M059J (cell line): ENCODE measurements around the gene PDE9A. TPM values are rescaled to one million over a fixed set of nuclear protein-coding genes. Genes with fewer than 3 reads are reported as not detected.

ENCODE experiments used
- DNase-seq: peaks from one replicate; pipeline ENCODE4 v3.0.0-alpha.2; 2012; ENCODE audit warnings: low read depth
- total RNA-seq: library from RNA; depleted of rRNA; stranded (reverse); fragments of >200 nt; shearing (Covaris generic); gene quantifications from 2 replicates; pipeline ENCODE4 v1.2.3, GENCODE V29; 2014

PDE9A gene
- total RNA-seq, 1 experiment from 2014 or later: 0.07 TPM

DNA sequence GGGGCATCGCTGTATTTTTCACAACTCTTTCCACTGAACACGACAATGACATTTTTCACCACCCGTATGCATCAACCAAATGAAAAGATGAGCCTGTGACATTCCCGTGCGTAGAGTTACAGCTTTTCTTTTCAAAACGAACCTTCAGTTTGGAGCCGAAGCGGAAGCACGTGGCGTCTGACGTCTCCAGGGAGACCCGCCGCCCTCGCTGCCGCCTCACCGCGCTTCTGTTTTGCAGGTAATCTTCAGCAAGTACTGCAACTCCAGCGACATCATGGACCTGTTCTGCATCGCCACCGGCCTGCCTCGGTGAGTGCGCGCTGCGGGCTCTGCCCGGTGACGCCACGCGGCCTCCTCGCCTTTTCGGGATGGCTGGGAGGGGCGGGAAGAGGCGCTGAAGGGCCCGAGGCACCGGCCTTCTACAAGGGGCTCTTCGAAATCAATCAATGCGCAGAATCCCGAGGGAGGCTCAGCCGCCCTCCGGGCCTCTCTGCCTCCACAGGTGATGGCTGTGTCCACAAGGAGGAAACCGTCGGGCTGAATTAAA, 32.6 kb downstream of the PDE9A start:
- no peak for DNase-seq

DNA sequence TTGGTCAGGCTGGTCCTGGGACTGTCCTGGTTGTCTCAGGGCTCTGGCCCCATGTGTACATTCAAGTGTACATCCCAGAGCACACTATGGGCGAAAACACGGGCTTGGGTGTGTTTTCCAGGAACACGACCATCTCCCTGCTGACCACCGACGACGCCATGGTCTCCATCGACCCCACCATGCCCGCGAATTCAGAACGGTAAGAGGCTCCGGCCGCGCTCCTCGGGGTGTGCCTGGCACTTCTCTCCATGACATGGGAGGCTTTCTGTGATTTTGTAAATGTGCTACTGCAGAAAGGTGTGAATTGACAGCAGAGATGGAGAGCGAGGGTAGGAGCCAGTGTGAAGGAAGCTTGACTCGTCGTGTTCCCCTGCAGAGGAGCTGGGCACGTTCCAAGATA, 34.4 kb downstream of the PDE9A start:
- DNase-seq: no peak

DNA sequence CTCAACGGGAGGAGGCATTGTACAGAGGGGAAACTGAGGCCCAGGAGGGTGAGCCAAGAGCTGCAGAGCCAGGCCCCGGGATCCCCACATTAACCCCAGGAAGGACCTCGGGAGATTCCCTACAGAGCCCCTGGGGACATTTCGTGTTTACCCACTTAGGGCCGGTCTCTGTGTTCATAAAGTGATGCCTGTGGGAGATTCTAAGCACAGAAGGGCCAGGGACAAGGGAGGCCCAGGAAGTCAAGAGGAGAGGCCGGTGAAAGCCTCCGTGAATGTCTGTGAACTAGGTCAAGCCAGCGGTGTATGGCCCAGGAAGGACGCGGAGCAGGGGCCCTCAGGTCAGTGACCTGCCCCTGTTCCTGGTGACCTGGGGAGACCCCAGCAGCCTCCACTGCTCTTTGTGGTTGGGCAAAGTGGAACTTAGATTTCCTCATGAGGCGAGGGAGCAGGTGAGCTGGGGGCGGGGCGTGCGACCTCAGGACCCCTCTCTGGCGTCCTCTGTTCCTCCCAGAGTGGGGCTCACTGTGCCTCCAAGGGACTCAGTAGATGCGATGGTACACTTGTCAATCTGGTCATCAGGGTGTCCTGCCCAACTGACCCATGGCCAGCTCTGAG, 34.9 kb downstream of the PDE9A start:
- no peak for DNase-seq

DNA sequence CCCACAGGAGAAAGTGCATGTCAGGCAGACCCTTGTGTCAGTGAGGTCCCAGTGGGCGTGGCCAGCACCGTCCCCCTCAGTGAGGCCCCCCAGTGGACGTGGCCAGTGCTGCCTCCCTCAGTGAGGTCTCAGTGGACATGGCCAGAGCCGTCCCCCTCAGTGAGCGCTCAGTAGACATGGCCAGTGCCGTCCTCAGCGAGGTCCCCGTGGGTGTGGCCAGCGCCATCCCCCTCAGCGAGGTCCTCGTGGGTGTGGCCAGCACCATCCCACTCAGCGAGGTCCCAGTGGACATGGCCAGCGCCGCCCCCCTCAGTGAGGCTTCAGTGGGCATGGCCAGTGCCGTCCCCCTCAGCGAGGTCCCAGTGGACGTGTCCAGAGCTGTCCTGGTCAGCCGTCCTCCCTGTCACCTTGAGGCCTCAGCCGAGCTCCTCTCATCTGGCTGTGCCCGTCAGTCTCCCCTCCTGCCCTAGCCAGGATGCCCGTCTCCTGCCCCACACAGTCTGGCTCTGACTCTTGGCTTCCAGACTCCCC, 35.5 kb downstream of the PDE9A start:
- no peak for DNase-seq

DNA sequence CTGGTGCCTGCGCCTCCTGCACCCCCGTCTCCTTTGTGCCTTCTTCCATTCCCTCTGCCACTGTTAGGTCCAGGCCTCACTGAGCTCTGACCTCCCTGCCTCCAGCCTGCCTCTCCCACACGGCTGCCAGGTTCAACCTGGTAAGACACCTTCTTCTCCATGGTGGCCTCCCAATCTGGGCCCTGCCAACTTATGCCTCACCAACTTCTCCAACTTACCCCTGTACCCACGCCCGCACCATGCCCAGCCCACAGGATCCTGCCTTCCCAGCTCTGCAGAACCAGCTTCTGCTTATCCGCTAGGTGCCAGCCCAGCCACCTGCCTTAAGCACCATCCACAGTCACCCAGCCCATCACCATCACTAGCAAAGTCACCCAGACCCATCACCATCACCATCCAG, 37.2 kb downstream of the PDE9A start:
- DNase-seq: no peak

DNA sequence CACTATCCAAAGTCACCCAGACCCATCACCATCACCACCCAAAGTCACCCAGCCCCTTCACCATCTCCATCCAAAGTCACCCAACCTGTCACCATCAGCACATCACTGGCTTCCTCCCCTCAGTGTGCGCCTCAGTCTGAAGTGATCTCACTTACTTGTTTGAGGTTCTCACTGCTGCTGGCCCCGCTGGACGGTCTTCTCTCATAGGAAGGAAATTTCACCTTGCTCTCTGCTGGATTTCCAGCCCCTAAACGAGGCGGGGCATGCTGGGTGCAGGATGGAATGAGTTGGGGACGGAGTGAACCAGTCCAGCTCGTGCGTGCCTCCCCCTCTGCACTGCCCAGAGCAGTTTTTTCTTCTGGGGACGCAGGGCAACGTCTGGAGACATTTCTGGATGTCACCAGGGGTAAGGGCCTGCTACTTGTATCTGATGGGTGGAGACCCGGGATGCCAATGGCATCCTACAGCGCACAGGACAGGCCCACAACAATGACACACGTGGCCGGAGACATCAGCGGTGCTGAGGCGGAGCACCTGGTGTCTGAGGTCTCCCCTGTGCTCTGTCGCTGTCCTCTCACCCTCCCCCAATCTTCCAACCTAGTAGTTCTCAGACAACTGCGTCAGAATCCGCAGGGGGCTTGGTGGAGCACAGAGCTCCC, 38.6 kb downstream of the PDE9A start:
- no peak for DNase-seq

DNA sequence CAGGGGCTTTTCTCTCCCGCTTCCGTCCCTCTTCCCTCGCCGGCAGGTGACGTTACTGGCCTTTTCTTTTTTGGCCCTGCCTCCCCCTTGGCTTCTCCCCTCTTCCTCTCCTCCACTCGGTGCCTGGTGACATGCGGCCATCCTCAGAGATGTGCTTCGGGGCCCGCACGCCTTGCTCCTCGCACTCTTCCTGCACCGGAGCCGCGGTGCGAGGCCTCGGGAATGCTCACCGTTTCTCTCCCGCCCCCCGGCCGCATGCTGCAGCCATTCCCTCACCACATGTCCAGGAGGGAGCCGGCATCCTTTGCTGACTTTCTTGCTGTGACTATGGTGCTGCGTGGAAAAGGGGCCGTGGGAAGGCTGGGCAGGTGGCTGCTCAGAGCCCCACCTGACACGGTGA, 39.3 kb downstream of the PDE9A start:
- DNase-seq: no peak

DNA sequence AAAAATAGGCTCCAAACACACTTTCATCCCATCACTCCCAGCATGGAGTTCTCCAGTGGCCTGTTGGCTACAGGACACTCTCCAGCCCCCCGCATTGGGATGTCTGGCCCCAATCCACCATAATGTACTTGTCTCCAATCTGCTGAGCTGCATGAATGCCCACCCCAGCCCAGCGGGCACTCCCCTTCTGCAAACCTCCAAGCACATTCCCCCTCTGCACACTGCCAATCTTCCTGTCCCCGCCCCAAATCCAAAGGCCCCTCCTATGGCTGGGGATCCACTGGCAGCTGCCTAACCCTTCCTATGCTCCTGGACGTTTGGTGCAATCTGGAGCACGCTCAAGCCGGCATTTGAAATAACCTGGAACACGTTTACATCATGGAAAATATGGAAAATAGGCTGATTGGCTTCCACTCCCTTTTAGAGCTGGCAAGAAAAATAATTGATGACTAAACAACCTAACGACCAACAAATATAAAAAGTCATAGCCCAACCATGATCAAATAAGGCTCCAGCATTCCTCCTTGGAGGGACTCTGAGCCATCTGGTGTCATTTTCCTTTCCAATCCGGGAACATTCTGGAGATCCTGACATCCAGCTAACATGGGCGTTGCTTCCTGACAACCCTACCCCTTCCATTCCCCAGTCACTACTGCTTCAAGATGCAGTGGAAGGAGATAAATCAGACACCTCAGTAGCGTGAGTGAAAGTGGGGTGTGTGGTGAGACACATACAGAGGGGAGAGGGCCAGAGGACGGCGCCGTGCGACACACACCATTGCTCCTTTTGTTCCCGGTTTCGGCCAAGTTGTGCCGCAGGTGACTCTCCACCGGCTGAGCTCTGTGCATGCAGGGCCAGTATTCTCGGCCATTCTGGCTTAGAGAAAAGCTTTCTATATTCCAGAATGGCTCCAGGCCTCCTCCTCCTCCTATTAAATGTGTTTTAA, 41.6 kb downstream of the PDE9A start:
- no peak for DNase-seq

DNA sequence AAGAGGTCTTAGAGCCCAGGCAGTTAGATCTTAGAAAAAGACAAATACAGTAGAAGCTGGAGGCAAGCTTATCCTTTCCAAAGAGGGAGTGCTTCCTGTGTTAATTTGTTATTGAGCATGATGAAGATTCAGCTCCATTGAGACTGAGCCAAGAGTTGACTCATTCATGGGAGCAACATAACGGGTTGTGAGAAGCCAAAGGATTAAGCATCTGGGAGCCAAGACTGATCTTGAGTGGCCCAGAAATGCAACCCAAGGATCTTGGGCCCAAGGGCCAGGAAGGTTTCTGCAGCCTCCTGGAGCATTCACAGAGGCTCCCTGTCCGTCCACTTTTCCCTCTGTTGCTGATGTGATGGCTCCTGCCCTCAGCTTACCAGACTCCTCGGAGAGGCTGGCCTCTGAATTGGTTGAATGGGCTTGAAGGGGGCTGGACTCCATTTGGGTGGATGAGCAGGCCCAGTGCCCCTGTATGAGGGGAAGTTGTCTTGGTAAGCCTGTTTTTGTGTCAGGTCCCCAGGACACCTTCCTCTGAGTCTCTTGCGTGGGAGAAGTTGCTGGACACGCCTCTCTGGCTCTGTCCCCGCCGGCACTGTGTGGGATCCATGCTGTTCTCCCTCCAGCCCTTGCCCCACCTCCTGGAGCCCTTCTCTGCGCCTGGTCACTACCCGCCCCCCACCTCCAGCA, 42.4 kb downstream of the PDE9A start:
- peak; percentile 50 for DNase-seq

DNA sequence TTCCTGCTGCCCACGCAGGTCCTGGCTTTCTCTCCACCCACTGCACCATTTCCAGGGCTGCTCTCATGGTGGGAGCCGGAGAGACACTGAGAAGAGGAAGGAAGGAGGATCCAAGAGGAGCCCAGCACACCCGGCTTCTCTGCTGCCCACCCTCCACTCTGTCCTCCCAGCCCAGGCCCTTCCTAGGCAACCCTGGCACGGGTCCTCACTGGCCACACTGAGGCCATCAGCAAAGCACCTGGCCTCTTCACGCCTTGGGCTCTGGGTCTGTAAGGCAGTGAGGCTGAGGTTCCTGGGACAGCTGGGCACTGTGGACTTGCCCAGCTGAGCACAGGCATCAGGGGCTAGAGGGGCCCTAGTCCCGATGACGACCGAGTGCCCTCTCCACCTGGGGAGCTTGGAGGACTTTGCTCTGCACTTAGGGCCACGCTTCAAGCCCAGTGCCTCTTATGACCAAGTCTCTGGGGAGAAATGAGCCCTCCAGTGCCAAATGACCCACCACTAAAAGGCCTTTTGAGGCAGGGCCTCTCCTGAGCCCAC, 43.1 kb downstream of the PDE9A start:
- DNase-seq: no peak

DNA sequence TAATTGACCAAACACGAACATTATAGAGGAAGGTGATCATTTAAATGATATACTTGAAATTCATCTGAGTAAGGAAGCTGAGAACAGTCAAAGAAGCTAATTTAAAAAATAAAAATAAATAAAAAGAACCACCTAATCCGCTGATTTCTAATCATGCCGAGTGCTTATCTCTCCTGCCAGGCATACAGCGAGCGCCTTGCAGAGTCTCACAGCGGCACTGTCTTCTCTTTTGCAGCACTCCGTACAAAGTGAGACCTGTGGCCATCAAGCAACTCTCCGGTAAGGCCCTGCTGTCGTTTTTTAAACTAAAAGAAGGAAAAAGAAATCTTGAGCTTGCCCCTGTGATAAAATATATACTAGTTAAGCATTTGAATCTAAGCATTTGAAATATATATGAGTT, 45.3 kb downstream of the PDE9A start:
- no peak for DNase-seq

DNA sequence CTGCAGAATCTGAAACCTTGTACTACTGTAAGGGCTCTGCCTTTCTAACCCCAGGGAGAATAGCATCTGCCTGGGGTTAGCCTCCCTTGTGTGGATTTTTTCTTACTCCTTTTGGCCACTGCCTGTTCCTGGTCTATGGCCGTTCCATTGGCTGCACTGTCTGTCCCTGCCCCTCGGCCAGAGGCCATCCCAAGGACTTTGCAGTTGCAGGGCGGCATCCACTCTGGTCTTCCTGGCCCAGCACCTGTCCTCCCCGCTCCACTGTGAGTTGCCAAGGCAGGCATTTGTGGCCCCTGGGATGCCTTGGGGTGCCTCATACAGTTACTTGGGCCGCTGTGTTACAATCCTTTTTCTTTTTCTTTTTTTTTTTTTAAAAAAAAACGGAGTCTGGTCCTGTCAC, 45.8 kb downstream of the PDE9A start:
- DNase-seq: no peak

DNA sequence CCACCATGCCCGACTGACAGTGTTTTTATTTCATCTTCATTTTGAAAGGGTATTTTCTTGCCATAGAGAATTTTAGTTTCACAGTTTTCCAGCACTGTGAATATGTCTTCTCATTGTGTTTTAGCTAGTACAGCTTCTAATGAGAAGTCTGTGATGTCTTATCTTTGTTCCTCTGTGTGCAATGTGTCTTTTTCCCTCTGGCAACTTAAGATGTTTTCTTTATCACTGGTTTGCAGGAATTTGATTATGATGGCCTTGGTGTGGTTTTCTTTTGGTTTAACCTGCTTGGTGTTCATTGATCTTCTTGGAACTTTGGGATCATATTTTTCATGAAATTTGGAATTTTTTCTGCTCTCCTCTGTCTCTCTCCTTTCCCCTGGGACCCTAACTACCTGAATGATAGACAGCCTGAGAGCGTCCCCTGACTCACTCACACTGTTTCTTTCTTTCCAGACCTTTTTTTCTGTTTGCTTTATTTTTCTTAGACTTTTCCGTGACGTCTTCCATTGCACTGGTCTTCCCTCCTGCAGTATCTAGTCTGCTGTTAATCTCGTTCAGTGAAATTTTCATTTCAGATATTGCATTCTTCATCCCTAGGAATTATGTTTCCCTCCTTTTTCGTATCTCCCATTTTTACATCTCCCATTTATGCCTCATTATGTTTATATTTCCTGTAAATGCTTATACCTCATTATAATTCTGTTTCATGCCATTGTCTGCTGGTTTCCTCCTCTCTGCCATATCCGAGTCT, 48.5 kb downstream of the PDE9A start:
- DNase-seq: no peak

DNA sequence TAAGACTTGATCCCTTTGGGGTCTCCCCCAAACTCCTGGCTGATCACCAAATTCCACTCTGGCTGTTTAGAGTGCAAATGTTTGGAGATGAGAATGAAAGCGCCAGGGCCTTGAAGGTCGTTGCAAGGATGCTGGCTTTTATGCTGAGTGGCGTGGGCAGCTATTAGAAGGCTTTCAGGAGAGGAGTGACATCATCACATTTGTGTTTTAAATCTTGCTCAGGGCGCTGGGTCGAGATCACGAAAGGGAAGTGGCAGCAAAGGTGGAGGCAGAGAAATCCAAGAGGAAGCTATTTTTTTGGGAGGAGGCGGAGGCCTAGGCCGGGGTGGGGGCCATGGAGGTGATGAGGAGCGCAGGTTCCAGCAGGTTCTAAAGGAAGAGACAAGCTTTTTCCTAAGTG, 49.3 kb downstream of the PDE9A start:
- DNase-seq: no peak

DNA sequence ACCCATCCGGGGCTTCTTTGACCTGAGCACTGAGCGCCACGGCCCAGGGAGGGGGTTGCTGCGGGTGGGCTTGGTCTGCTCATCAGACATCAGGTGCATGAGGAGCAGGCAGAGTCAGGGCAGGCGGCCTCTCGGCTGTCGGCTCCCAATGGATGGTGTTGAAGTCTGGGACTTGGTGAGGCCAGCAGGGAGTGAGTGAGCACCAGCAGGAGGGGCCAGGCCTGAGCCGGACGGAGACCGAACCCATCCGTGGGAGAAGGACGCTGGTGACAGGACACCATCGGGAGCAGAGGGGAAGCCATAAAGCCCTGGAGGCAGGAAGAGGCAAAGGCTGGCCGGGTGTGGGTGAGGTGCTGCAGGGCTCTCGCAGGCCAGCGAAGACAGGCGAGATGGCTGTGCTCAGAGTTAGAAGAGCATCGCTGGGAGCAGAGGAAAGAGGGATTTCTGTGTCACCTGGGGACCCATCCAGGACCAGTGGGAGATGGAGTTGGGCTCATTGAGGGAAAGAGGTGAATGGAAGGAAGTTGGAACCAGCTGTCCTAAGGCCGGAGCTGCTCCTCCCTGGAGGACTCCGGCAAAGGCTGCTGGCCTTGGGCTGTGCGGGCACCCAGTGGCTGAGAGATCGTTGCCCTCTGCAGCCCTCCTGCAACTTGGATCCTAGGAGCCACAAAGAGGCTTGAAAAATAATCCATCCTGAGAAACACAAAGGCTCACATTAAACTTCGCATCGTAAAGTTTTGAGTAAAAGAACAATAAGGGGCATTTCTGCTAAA, 49.9 kb downstream of the PDE9A start:
- DNase-seq: no peak

DNA sequence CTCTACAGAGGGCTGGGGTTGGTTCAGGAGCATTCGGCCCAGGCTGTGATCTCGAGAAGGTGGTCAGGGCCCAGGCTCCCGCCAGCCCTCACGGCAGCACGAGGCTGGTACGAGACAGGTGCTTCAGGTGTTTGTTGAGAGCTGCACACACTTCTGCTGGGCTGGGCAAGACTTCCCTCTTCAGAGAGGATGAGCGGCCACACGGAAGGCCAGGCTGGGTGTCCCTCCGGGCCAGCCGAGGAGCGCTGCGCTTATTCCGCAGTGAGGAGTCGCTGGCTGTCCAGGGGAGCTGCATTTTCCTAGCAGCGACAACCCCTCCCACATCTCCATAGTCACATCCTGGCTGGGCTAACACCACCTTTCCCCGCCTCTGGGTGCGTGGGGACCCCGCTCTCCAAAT, 50.5 kb downstream of the PDE9A start:
- DNase-seq: no peak

DNA sequence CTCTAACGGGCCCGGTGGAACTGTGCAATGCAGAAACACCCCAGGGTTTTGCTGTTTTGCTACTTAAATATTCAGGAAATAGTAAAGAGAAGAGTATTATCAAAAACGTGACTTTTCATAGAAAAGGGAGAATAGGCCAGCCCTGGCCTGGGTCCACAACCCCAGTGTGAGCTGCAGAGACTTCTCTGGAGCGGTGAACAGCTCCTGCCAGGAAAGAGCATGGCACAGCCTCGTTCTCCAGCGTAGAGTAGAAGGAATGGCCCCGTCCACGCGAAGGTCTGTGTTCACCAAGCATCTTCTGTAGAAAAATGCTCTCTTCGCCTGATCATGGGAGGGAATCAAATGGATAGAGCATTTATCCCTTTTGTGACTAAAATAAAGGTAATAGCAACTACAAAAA, 51.4 kb downstream of the PDE9A start:
- DNase-seq: no peak

DNA sequence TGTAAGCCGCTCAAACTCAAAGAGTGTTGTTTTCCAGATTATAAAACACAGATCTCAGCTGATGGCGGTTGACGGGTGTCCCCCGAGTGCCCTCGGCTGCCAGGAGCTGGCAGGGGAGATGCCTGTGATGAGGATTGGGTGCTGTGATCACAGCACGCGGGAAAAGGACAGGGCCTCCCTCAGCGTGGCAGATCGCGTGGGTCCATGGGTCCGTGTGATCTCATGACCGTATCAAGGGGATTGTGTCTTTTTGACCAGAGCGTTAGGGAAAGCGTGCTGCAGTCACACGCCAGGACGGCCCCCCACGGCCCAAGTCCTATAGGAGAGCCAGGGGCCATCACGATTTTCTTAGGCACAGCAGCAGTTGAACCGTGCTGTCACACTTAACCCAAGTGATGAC, 51.9 kb downstream of the PDE9A start:
- DNase-seq: no peak

DNA sequence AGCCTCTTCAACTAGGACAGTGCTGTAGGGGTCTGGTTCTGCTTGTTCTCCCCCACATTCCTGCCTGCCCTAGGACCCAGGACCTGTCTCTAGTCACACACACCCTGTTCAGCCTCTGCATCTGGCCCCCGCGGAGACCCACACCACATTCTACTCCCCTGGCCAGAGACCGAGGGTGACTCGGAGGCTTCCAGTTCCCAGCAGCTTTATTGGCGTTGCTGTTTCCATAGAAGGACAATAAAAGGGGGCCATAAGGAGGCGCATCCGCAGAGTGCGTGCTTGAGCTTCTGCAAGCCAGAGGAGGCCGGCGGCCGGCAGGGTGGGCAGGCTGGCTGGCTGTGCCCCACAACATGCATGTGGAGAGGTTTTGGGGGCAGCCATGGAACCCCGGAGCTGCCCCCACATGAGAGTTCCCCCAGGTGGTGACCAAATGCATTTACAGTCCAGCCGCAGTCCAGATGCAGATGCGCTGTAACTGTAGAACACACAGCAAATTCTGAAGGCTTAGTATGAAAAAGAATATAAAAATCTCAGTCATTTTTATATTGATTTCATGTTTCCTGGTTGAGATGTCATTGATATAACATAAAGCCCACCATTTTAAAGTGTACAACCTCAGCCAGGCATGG, 52.4 kb downstream of the PDE9A start:
- no peak for DNase-seq
